KMS-11 (cell line): ENCODE measurements around the gene SLC17A4.

Experiments used
- H2AFZ ChIP-seq: fragments of 200-600 bp; sonication (generic); 2 replicates; pipeline ENCODE4 v1.6.1; 2016; ENCODE audit warnings: antibody characterized with exemption, mixed run types, low read depth
- H3K27ac ChIP-seq: fragments of 200-600 bp; sonication (generic); 2 replicates; pipeline ENCODE4 v1.6.1; 2016; ENCODE audit warnings: mild to moderate bottlenecking, mixed run types
- H3K27me3 ChIP-seq: fragments of 200-600 bp; sonication (generic); 2 replicates; pipeline ENCODE4 v1.6.1; 2017; ENCODE audit warnings: mild to moderate bottlenecking, low read depth, mixed run types, moderate library complexity; ENCODE audit not compliant: insufficient read depth
- H3K36me3 ChIP-seq: fragments of 200-600 bp; sonication (generic); 2 replicates; pipeline ENCODE4 v1.6.1; 2017; ENCODE audit warnings: mild to moderate bottlenecking, mixed run types; ENCODE audit not compliant: insufficient read depth
- H3K4me1 ChIP-seq: fragments of 200-600 bp; sonication (generic); 2 replicates; pipeline ENCODE4 v1.6.1; 2016; ENCODE audit warnings: mild to moderate bottlenecking, low read depth, mixed run types; ENCODE audit not compliant: poor library complexity, severe bottlenecking
- H3K4me2 ChIP-seq: fragments of 200-600 bp; sonication (generic); 2 replicates; pipeline ENCODE4 v1.7.0; 2016; ENCODE audit warnings: mild to moderate bottlenecking, mixed run types
- H3K4me3 ChIP-seq: fragments of 200-600 bp; sonication (generic); IDR thresholded peaks from 2 replicates; pipeline ENCODE4 v1.6.1; 2017; ENCODE audit warnings: low read depth, low read length, mixed read lengths; ENCODE audit not compliant: insufficient read depth
- H3K79me2 ChIP-seq: fragments of 200-600 bp; sonication (generic); 2 replicates; pipeline ENCODE4 v1.6.1; 2016; ENCODE audit warnings: low read depth, mixed run types; ENCODE audit not compliant: insufficient read depth
- H3K9ac ChIP-seq: fragments of 200-600 bp; sonication (generic); 2 replicates; pipeline ENCODE4 v1.6.1; 2016; ENCODE audit warnings: mild to moderate bottlenecking, mixed run types
- H4K20me1 ChIP-seq: fragments of 200-600 bp; sonication (generic); 2 replicates; pipeline ENCODE4 v1.6.1; 2016; ENCODE audit warnings: mild to moderate bottlenecking, mixed run types; ENCODE audit not compliant: insufficient read depth
- TF ChIP-seq, protein P1 (sequence below): fragments of 200-600 bp; sonication (generic); conservative IDR thresholded peaks from 2 replicates; pipeline ENCODE4 v1.6.1; 2017; ENCODE audit warnings: low read depth, mild to moderate bottlenecking, antibody characterized with exemption, low read length, moderate library complexity, mixed read lengths

The SLC17A4 gene

DNA sequence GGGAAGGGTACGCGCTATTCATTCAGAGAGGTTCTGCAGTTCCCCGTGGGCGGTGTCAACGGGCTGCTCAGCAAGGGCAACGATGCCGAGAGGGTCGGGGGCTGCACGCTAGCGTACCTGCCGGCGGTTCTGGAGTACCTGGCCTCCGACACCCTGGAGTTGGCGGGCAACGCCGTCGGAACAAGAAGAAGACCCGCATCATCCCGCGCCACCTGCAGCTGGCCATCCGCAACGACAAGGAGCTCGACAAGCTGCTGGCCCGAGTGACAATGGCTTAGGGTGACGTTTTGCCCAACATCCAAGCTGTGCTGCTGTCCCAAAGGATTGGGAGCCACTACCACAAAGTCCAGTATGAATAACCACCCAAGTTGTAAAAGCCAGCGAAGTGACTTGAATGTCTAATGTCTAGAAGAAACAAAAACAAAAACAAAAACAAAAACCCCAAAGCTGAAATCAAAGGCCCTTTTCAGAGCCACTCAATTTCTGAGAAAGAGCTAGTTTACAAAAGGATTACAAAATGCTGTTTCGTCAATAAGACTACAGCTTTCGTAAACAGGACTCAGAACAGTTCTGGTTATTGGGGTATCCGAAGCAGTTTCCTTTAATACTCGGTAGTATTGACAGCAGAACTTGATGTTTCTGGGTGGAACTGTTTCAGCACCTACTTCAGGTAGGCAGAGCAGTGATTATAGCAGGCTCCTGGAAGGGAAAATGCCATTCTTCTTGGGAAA, 21.9 kb upstream of the SLC17A4 start:
- TF ChIP-seq, protein P1, sequence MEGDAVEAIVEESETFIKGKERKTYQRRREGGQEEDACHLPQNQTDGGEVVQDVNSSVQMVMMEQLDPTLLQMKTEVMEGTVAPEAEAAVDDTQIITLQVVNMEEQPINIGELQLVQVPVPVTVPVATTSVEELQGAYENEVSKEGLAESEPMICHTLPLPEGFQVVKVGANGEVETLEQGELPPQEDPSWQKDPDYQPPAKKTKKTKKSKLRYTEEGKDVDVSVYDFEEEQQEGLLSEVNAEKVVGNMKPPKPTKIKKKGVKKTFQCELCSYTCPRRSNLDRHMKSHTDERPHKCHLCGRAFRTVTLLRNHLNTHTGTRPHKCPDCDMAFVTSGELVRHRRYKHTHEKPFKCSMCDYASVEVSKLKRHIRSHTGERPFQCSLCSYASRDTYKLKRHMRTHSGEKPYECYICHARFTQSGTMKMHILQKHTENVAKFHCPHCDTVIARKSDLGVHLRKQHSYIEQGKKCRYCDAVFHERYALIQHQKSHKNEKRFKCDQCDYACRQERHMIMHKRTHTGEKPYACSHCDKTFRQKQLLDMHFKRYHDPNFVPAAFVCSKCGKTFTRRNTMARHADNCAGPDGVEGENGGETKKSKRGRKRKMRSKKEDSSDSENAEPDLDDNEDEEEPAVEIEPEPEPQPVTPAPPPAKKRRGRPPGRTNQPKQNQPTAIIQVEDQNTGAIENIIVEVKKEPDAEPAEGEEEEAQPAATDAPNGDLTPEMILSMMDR: no peak
- Histone ChIP-seq H2AFZ (no peak overlapping the region), H3K36me3 (no peaks in the 10 kb centered on the region), H4K20me1 (no peaks in the 10 kb centered on the region), H3K79me2 (no peaks in the 10 kb centered on the region), H3K27ac (no peak overlapping the region), H3K9ac (no peak overlapping the region), H3K4me2 (no peak overlapping the region), H3K4me1 (no peaks in the 10 kb centered on the region), H3K27me3 (no peaks in the 10 kb centered on the region), H3K4me3 (no peak overlapping the region)

GRCh38 chr6:25735261-25735660, 19.3 kb upstream of the SLC17A4 start:
- Histone ChIP-seq H3K27me3 (no peaks in the 10 kb centered on the region), H3K79me2 (no peaks in the 10 kb centered on the region), H2AFZ (no peak overlapping the region), H3K9ac (no peak overlapping the region), H3K27ac (no peak overlapping the region), H3K4me2 (no peak overlapping the region), H4K20me1 (no peaks in the 10 kb centered on the region), H3K4me1 (no peaks in the 10 kb centered on the region), H3K36me3 (no peaks in the 10 kb centered on the region), H3K4me3 (no peak overlapping the region)
- TF ChIP-seq, protein P1: no peak

- no peaks in the 10 kb centered on the region for H3K36me3 ChIP-seq
- no peak overlapping the region for H3K27ac ChIP-seq
- TF ChIP-seq, protein P1: no peak
- no peak overlapping the region for H3K4me2 ChIP-seq
- no peak overlapping the region for H3K9ac ChIP-seq
- H3K4me1 ChIP-seq: no peaks in the 10 kb centered on the region
- H3K27me3 ChIP-seq: no peaks in the 10 kb centered on the region
- no peaks in the 10 kb centered on the region for H4K20me1 ChIP-seq
- no peak overlapping the region for H2AFZ ChIP-seq
- H3K4me3 ChIP-seq: no peak overlapping the region
- H3K79me2 ChIP-seq: no peaks in the 10 kb centered on the region
Observed at GRCh38 chr6:25743868-25744267, 10.7 kb upstream of the SLC17A4 start.

- Histone ChIP-seq H3K9ac (no peak overlapping the region), H3K36me3 (no peaks in the 10 kb centered on the region), H3K27ac (no peak overlapping the region), H3K4me1 (no peaks in the 10 kb centered on the region), H2AFZ (no peak overlapping the region), H3K79me2 (no peaks in the 10 kb centered on the region), H3K4me3 (no peak overlapping the region), H3K27me3 (no peaks in the 10 kb centered on the region), H4K20me1 (no peaks in the 10 kb centered on the region), H3K4me2 (no peak overlapping the region)
- TF ChIP-seq, protein P1: no peak
Observed at GRCh38 chr6:25745836-25746235, 8.7 kb upstream of the SLC17A4 start.
